Lower lobe of right lung (tissue), 2 donors: ENCODE data around the gene ZNF598. TPM values are rescaled to one million over a fixed set of nuclear protein-coding genes. Genes with fewer than 3 reads are reported as not detected.
A peak's percentile ranks its signal among the peaks of the same experiment; 100 is the strongest.

ENCODE experiments used
- ATAC-seq, 2 donors: fragments of 200-7000 bp; cut with Tn5 transposase; one replicate each; pipeline ENCODE4 v1.9.1; 2020 to 2022; ENCODE audit warnings: mild to moderate bottlenecking in 2 of 2, moderate library complexity in 2 of 2
- DNase-seq: peaks from one replicate; pipeline ENCODE4 v3.0.0-alpha.2; 2020
- H3K27ac ChIP-seq: fragments of 200-600 bp; one replicate; pipeline ENCODE4 v1.8.0; 2022
- H3K27me3 ChIP-seq: fragments of 200-600 bp; one replicate; pipeline ENCODE4 v1.8.0; 2022; ENCODE audit warnings: low read depth
- H3K36me3 ChIP-seq: fragments of 200-600 bp; one replicate; pipeline ENCODE4 v1.8.0; 2022; ENCODE audit warnings: mild to moderate bottlenecking
- H3K4me1 ChIP-seq: fragments of 200-600 bp; one replicate; pipeline ENCODE4 v1.8.0; 2022
- H3K4me3 ChIP-seq: fragments of 200-600 bp; one replicate; pipeline ENCODE4 v1.8.0; 2022; ENCODE audit warnings: mild to moderate bottlenecking
- H3K9me3 ChIP-seq: fragments of 200-600 bp; one replicate; pipeline ENCODE4 v1.8.0; 2022
- CTCF ChIP-seq: fragments of 200-600 bp; IDR thresholded peaks from one replicate; pipeline ENCODE4 v1.8.0; 2022; ENCODE audit warnings: antibody characterized with exemption, mild to moderate bottlenecking
- intact Hi-C: fragments of 100-400 bp; cut with DNase I; formaldehyde crosslinking; loops from one replicate; pipeline ENCODE4 v1.11.0; 2022
- total RNA-seq: library from RNA; stranded (reverse); fragmentation: NEBNext Ultra II Directional; extraction: Animal tissue kit (Norgen Biotek cat#: 25700); gene quantifications from one replicate; pipeline ENCODE4 v1.2.1, GENCODE V29; 2021
- donor health status: DM: no; HTN: yes; CAD: no; lungs with severe emphysema.

ZNF598 gene
- total RNA-seq, 1 donor from 2014 or later, result 27.2 TPM

- ATAC-seq (peak; percentile 95 to 96), DNase-seq (peak; percentile 98)
- H3K4me1 ChIP-seq, result peaks cover 58% of the 10 kb centered on the region
- intact Hi-C loops, result no loop called here
- H3K4me3 ChIP-seq, result peak within 1 kb of the TSS; percentile 96
- H3K27me3 ChIP-seq, result no peaks in the 10 kb centered on the region
- no peaks in the 10 kb centered on the region for H3K9me3 ChIP-seq
- peak within 1 kb of the TSS; percentile 82 for H3K27ac ChIP-seq
- peaks cover 26% of the 10 kb centered on the region for H3K36me3 ChIP-seq
- peak; percentile 47 for TF ChIP-seq CTCF
Observed at GRCh38 chr16:2047330-2048115, 37.9 kb upstream of the ZNF598 start, which contains the start of the genes NTHL1 and TSC2. Gene NTHL1 (minus strand): TSS chr16:2047834. CDS start chr16:2047823, 11 bp downstream. Gene TSC2 (plus strand): TSS chr16:2047985. CDS start chr16:2048616, 631 bp downstream.

- ATAC-seq, result no peak
- Histone ChIP-seq H3K4me3 (peak overlapping the region; percentile 96), H3K27me3 (no peaks in the 10 kb centered on the region), H3K36me3 (peaks cover 19% of the 10 kb centered on the region), H3K4me1 (peaks cover 64% of the 10 kb centered on the region), H3K27ac (peak overlapping the region; percentile 82), H3K9me3 (no peaks in the 10 kb centered on the region)
- no peak for TF ChIP-seq CTCF
- intact Hi-C loops, result no loop called here
- DNase-seq, result no peak
Observed at GRCh38 chr16:2046893-2047329, 37.3 kb upstream of the ZNF598 start.

- DNase-seq, result no peak
- no peak for TF ChIP-seq CTCF
- Histone ChIP-seq H3K4me1 (peaks cover 71% of the 10 kb centered on the region), H3K27me3 (no peaks in the 10 kb centered on the region), H3K9me3 (no peaks in the 10 kb centered on the region), H3K36me3 (peaks cover 13% of the 10 kb centered on the region), H3K27ac (peak overlapping the region; percentile 82), H3K4me3 (peak overlapping the region; percentile 96)
- intact Hi-C loops, result no loop called here
- ATAC-seq, result no peak
Observed at GRCh38 chr16:2045965-2046892, 36.6 kb upstream of the ZNF598 start.

GRCh38 chr16:2044541-2044940, 34.9 kb upstream of the ZNF598 start:
- ATAC-seq (no peak), DNase-seq (no peak)
- H3K9me3 ChIP-seq, result no peaks in the 10 kb centered on the region
- H3K36me3 ChIP-seq, result no peaks in the 10 kb centered on the region
- TF ChIP-seq CTCF, result no peak
- peak overlapping the region; percentile 80 for H3K27ac ChIP-seq
- no peaks in the 10 kb centered on the region for H3K27me3 ChIP-seq
- H3K4me3 ChIP-seq, result no peak overlapping the region
- H3K4me1 ChIP-seq, result peaks cover 87% of the 10 kb centered on the region
- intact Hi-C loops, result no loop called here

GRCh38 chr16:2043667-2044451, 34.2 kb upstream of the ZNF598 start:
- Histone ChIP-seq H3K4me3 (peak overlapping the region; percentile 39), H3K27me3 (no peaks in the 10 kb centered on the region), H3K4me1 (peaks cover 90% of the 10 kb centered on the region), H3K27ac (peak overlapping the region; percentile 80), H3K9me3 (no peaks in the 10 kb centered on the region), H3K36me3 (no peaks in the 10 kb centered on the region)
- no peak for TF ChIP-seq CTCF
- intact Hi-C loops, result no loop called here
- peak; percentile 11 to 24 for ATAC-seq
- DNase-seq, result peak; percentile 84
